Type B pancreatic cell (in vitro differentiated cells): ENCODE data around the gene PCAT6. TPM values are rescaled to one million over a fixed set of nuclear protein-coding genes. Genes with fewer than 3 reads are reported as not detected.

Experiments
- DNase-seq: peaks from one replicate; pipeline ENCODE4 v3.0.0; 2021; ENCODE audit warnings: mixed read lengths; ENCODE audit not compliant: unreplicated experiment; ENCODE audit errors: extremely low spot score
- H3K27ac Mint-ChIP-seq: 2 replicates; pipeline ENCODE4 v1.8.0; 2021; ENCODE audit warnings: mild to moderate bottlenecking, mixed read lengths
- H3K27me3 Mint-ChIP-seq: 2 replicates; pipeline ENCODE4 v1.8.0; 2021; ENCODE audit warnings: mixed read lengths
- H3K36me3 Mint-ChIP-seq: 2 replicates; pipeline ENCODE4 v1.8.0; 2021; ENCODE audit warnings: mixed read lengths
- H3K4me1 Mint-ChIP-seq: one replicate; pipeline ENCODE4 v1.8.0; 2021; ENCODE audit warnings: mixed read lengths; ENCODE audit not compliant: unreplicated experiment
- H3K4me3 Mint-ChIP-seq: 2 replicates; pipeline ENCODE4 v1.8.0; 2021; ENCODE audit warnings: mild to moderate bottlenecking, mixed read lengths
- H3K9me3 Mint-ChIP-seq: 2 replicates; pipeline ENCODE4 v1.8.0; 2021; ENCODE audit warnings: mixed read lengths
- CTCF ChIP-seq: fragments of 200-600 bp; sonication (generic); conservative IDR thresholded peaks from 2 replicates; pipeline ENCODE4 v1.5.0; 2021; ENCODE audit warnings: antibody characterized with exemption, mild to moderate bottlenecking
- total RNA-seq: library from RNA; stranded (reverse); gene quantifications from 2 replicates; pipeline ENCODE4 v1.2.1, GENCODE V29; 2021; ENCODE audit warnings: low replicate concordance

PCAT6 gene
- total RNA-seq, 1 donor from 2014 or later, result 7.9 TPM

- Mint-ChIP-seq H3K27ac (no peak overlapping the region), H3K4me1 (no peaks in the 10 kb centered on the region), H3K36me3 (peaks cover 3% of the 10 kb centered on the region), H3K9me3 (no peaks in the 10 kb centered on the region), H3K4me3 (no peak overlapping the region), H3K27me3 (no peaks in the 10 kb centered on the region)
- no peak for TF ChIP-seq CTCF
- no peak for DNase-seq
These were observed 34.2 kb downstream of the PCAT6 start for GRCh38 chr1:202844935-202845334.

- peaks cover 3% of the 10 kb centered on the region for H3K36me3 Mint-ChIP-seq
- H3K27ac Mint-ChIP-seq, result no peak overlapping the region
- no peak for DNase-seq
- H3K27me3 Mint-ChIP-seq, result no peaks in the 10 kb centered on the region
- no peak overlapping the region for H3K4me3 Mint-ChIP-seq
- H3K9me3 Mint-ChIP-seq, result no peaks in the 10 kb centered on the region
- TF ChIP-seq CTCF, result no peak
- no peaks in the 10 kb centered on the region for H3K4me1 Mint-ChIP-seq
These were observed 37.4 kb downstream of the PCAT6 start for GRCh38 chr1:202848191-202848542.

GRCh38 chr1:202850593-202851362 is 40.0 kb downstream of the PCAT6 start:
- no peak for TF ChIP-seq CTCF
- H3K4me1 Mint-ChIP-seq, result no peaks in the 10 kb centered on the region
- peaks cover 7% of the 10 kb centered on the region for H3K36me3 Mint-ChIP-seq
- H3K4me3 Mint-ChIP-seq, result no peak overlapping the region
- no peaks in the 10 kb centered on the region for H3K27me3 Mint-ChIP-seq
- no peaks in the 10 kb centered on the region for H3K9me3 Mint-ChIP-seq
- no peak for DNase-seq
- H3K27ac Mint-ChIP-seq, result no peak overlapping the region

- no peaks in the 10 kb centered on the region for H3K4me1 Mint-ChIP-seq
- H3K4me3 Mint-ChIP-seq, result no peak overlapping the region
- peaks cover 10% of the 10 kb centered on the region for H3K36me3 Mint-ChIP-seq
- no peak for DNase-seq
- no peaks in the 10 kb centered on the region for H3K27me3 Mint-ChIP-seq
- H3K27ac Mint-ChIP-seq, result no peak overlapping the region
- TF ChIP-seq CTCF, result peak; percentile 74
- no peaks in the 10 kb centered on the region for H3K9me3 Mint-ChIP-seq
These were observed 41.6 kb downstream of the PCAT6 start for GRCh38 chr1:202852163-202852904.

GRCh38 chr1:202854787-202855186 is 44.0 kb downstream of the PCAT6 start:
- Mint-ChIP-seq H3K4me3 (no peak overlapping the region), H3K27me3 (no peaks in the 10 kb centered on the region), H3K9me3 (no peaks in the 10 kb centered on the region), H3K36me3 (peaks cover 10% of the 10 kb centered on the region), H3K4me1 (peaks cover 2% of the 10 kb centered on the region), H3K27ac (no peak overlapping the region)
- TF ChIP-seq CTCF, result no peak
- DNase-seq, result no peak
